NT2/D1 (cell line): ENCODE data around the gene EPC1.

Source experiments
- DNase-seq: peaks from one replicate; pipeline ENCODE4 v3.0.0-alpha.2; 2011; ENCODE audit warnings: low read depth, low spot score
- H3K27me3 ChIP-seq: 2 replicates; pipeline ENCODE4 v1.6.0; 2011; ENCODE audit warnings: mild to moderate bottlenecking; ENCODE audit not compliant: insufficient read length, insufficient read depth
- H3K36me3 ChIP-seq: 2 replicates; pipeline ENCODE4 v1.6.1; 2011; ENCODE audit warnings: mild to moderate bottlenecking, low read length, mixed read lengths; ENCODE audit not compliant: insufficient read depth, insufficient read length
- H3K4me1 ChIP-seq: 2 replicates; pipeline ENCODE4 v1.5.1; 2011; ENCODE audit not compliant: insufficient read depth, insufficient read length
- H3K4me3 ChIP-seq: 2 replicates; pipeline ENCODE4 v1.5.1; 2011; ENCODE audit warnings: low read depth; ENCODE audit not compliant: insufficient read length
- H3K9ac ChIP-seq: 2 replicates; pipeline ENCODE4 v1.6.0; 2011; ENCODE audit warnings: low read depth; ENCODE audit not compliant: insufficient read length
- H3K9me3 ChIP-seq: 2 replicates; pipeline ENCODE4 v1.5.1; 2011; ENCODE audit warnings: mild to moderate bottlenecking, low read length; ENCODE audit not compliant: insufficient read depth
- SUZ12 ChIP-seq: IDR thresholded peaks from 2 replicates; pipeline ENCODE4 v1.6.1; 2011; ENCODE audit not compliant: insufficient read length, insufficient read depth; ENCODE audit errors: extremely low read depth
- YY1 ChIP-seq: IDR thresholded peaks from 2 replicates; pipeline ENCODE4 v1.6.1; 2011; ENCODE audit not compliant: insufficient read length, insufficient read depth
- ZNF274 ChIP-seq: IDR thresholded peaks from 2 replicates; pipeline ENCODE4 v1.6.1; 2011; ENCODE audit warnings: mild to moderate bottlenecking, low read depth, low read length

The EPC1 gene

DNA sequence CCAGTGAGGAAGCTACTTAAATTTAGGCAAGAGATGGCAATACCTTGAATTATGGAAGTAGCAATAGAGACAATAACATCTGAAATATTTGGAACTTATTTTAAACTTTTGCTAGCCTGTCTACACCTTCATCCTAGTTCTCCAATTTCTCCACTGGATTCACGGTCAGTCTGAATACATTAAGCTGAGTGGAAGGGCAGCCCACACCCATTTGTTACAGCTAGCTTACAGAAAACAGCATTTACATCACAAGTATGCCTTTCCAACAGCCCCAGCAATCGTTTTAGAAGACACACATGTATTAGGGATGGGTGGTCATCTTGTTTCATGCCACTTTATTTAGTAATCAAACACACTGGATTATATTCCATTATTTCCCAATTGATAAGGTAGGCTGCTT, 16.7 kb downstream of the EPC1 start:
- Histone ChIP-seq H3K27me3 (no peaks in the 10 kb centered on the region), H3K9ac (no peak overlapping the region), H3K36me3 (peaks cover 9% of the 10 kb centered on the region), H3K4me3 (no peak overlapping the region), H3K4me1 (no peaks in the 10 kb centered on the region), H3K9me3 (no peaks in the 10 kb centered on the region)
- DNase-seq: no peak
- TF ChIP-seq ZNF274: no peak
- TF ChIP-seq SUZ12: no peak
- TF ChIP-seq YY1: no peak

DNA sequence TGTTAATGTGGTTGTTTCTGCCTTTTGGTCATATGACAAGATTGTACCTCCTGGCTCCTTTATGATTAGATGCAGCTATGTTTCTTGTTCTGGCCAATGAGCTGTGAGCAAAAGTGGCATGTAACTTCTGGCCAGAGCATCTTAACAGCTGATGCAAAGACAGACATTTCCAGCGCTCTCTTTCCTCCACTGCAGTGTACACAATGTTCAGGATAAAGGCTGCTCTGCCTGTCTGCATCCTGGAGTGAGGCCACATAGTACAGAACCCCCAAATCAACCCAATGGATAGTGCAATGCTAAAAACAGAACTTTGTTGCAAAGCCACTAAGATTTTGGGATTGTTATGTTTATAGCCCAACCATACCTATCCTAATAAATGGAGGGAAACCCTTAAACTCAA, 17.9 kb downstream of the EPC1 start:
- no peak for DNase-seq
- Histone ChIP-seq H3K9me3 (no peaks in the 10 kb centered on the region), H3K36me3 (peaks cover 9% of the 10 kb centered on the region), H3K4me3 (no peak overlapping the region), H3K9ac (no peak overlapping the region), H3K4me1 (no peaks in the 10 kb centered on the region), H3K27me3 (no peaks in the 10 kb centered on the region)
- TF ChIP-seq SUZ12: no peak
- TF ChIP-seq ZNF274: no peak
- TF ChIP-seq YY1: no peak

GRCh38 chr10:32328499-32328898, 18.5 kb downstream of the EPC1 start:
- Histone ChIP-seq H3K9ac (no peak overlapping the region), H3K4me1 (no peaks in the 10 kb centered on the region), H3K9me3 (no peaks in the 10 kb centered on the region), H3K36me3 (peaks cover 5% of the 10 kb centered on the region), H3K27me3 (no peaks in the 10 kb centered on the region), H3K4me3 (no peak overlapping the region)
- no peak for DNase-seq
- TF ChIP-seq SUZ12: no peak
- TF ChIP-seq ZNF274: no peak
- TF ChIP-seq YY1: no peak

DNA sequence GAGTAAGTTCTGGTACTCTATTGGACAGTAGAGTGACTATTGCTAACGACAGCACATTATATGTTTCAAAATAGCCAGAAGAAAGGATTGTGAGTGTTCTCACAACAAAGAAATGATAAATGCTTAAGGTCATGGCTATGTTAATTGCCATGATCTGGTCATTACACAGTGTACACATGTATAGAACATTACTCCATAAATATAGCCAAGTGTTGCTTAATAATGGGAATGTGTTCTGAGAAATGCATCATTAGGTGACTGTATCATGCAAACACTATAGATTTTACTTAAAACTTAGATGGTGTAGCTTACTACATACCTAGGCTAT, 19.6 kb downstream of the EPC1 start:
- DNase-seq: no peak
- TF ChIP-seq ZNF274 (no peak), YY1 (no peak), SUZ12 (no peak)
- H3K27me3 ChIP-seq: no peaks in the 10 kb centered on the region
- no peak overlapping the region for H3K9ac ChIP-seq
- no peaks in the 10 kb centered on the region for H3K9me3 ChIP-seq
- no peak overlapping the region for H3K4me3 ChIP-seq
- H3K4me1 ChIP-seq: no peaks in the 10 kb centered on the region
- H3K36me3 ChIP-seq: peaks cover 3% of the 10 kb centered on the region

- Histone ChIP-seq H3K27me3 (no peaks in the 10 kb centered on the region), H3K9ac (no peak overlapping the region), H3K9me3 (no peaks in the 10 kb centered on the region), H3K4me3 (no peak overlapping the region), H3K4me1 (no peaks in the 10 kb centered on the region), H3K36me3 (no peaks in the 10 kb centered on the region)
- TF ChIP-seq ZNF274 (no peak), SUZ12 (no peak), YY1 (no peak)
- no peak for DNase-seq
These were observed 20.1 kb downstream of the EPC1 start for GRCh38 chr10:32326680-32327363.

DNA sequence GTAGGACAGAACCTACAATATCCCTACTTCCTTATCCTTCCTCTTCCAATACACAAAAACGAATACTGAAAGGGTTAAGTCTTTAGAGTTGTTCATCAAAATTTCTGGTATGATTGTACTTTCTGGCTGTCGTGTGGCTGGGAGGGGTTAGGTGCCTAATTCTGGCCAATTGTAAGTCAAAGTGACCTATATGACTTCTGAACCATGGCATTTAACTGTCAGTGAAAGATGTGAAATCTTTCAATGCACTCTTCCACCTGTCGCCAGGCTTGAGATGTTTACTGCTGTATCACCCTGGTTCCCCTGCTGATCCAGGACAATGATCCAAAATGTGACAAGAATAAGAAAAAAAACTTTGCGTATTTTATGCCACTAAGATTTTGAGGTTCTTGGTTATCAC, 20.8 kb downstream of the EPC1 start:
- Histone ChIP-seq H3K36me3 (no peaks in the 10 kb centered on the region), H3K9me3 (no peaks in the 10 kb centered on the region), H3K4me1 (no peaks in the 10 kb centered on the region), H3K9ac (no peak overlapping the region), H3K4me3 (no peak overlapping the region), H3K27me3 (no peaks in the 10 kb centered on the region)
- no peak for DNase-seq
- TF ChIP-seq SUZ12 (no peak), ZNF274 (no peak), YY1 (no peak)

- no peak for TF ChIP-seq SUZ12
- no peak for TF ChIP-seq YY1
- no peak for TF ChIP-seq ZNF274
- no peak overlapping the region for H3K9ac ChIP-seq
- no peaks in the 10 kb centered on the region for H3K27me3 ChIP-seq
- H3K9me3 ChIP-seq: no peaks in the 10 kb centered on the region
- DNase-seq: no peak
- no peaks in the 10 kb centered on the region for H3K36me3 ChIP-seq
- no peaks in the 10 kb centered on the region for H3K4me1 ChIP-seq
- no peak overlapping the region for H3K4me3 ChIP-seq
These were observed 23.9 kb downstream of the EPC1 start for GRCh38 chr10:32323051-32323450.
